Activated T-cell treated with anti-CD3 and anti-CD28 coated beads, Interleukin-2, amount 50 U/mL, for 48 hours (primary cell): ENCODE results near the gene PON1.

Experiments
- DNase-seq, 2 experiments: peaks; one replicate each; pipeline ENCODE4 v3.0.0-alpha.2; 2020

The PON1 gene

GRCh38 chr7:95316588-95316987 is 7.7 kb downstream of the PON1 start:
- DNase-seq = no peak

- no peak for DNase-seq
Observed at GRCh38 chr7:95312561-95312960, 11.8 kb downstream of the PON1 start.

- no peak for DNase-seq
Observed at GRCh38 chr7:95311389-95311788, 12.9 kb downstream of the PON1 start.

- DNase-seq = no peak
Observed at GRCh38 chr7:95309951-95310350, 14.4 kb downstream of the PON1 start.

GRCh38 chr7:95304990-95305389 is 19.3 kb downstream of the PON1 start:
- DNase-seq = no peak

GRCh38 chr7:95303013-95303905 is 21.1 kb downstream of the PON1 start:
- no peak for DNase-seq

- DNase-seq = no peak
Observed at GRCh38 chr7:95298091-95298490, 26.2 kb downstream of the PON1 start.

GRCh38 chr7:95297041-95297440 is 27.3 kb downstream of the PON1 start:
- no peak for DNase-seq

GRCh38 chr7:95296456-95296855 is 27.9 kb downstream of the PON1 start:
- no peak for DNase-seq

- no peak for DNase-seq
Observed at GRCh38 chr7:95295397-95295796, 28.9 kb downstream of the PON1 start.

GRCh38 chr7:95290166-95290830 is 34.0 kb downstream of the PON1 start:
- DNase-seq = no peak

- DNase-seq = no peak
Observed at GRCh38 chr7:95286096-95286495, 38.2 kb downstream of the PON1 start.

GRCh38 chr7:95279417-95279816 is 44.9 kb downstream of the PON1 start:
- DNase-seq = no peak

- DNase-seq = no peak
Observed at GRCh38 chr7:95276114-95276513, 48.2 kb downstream of the PON1 start.

- DNase-seq = no peak
Observed at GRCh38 chr7:95269640-95270039, 54.7 kb downstream of the PON1 start.

- no peak for DNase-seq
Observed at GRCh38 chr7:95267754-95268153, 56.6 kb downstream of the PON1 start.

- DNase-seq = no peak
Observed at GRCh38 chr7:95265634-95266033, 58.7 kb downstream of the PON1 start.

- DNase-seq = no peak
Observed at GRCh38 chr7:95264363-95264891, 59.9 kb downstream of the PON1 start.

GRCh38 chr7:95263785-95264362 is 60.5 kb downstream of the PON1 start:
- DNase-seq = no peak

GRCh38 chr7:95262875-95263274 is 61.5 kb downstream of the PON1 start:
- DNase-seq = no peak

- DNase-seq = no peak
Observed at GRCh38 chr7:95261895-95262415, 62.4 kb downstream of the PON1 start.

- DNase-seq = no peak
Observed at GRCh38 chr7:95255691-95256090, 68.6 kb downstream of the PON1 start.

GRCh38 chr7:95253986-95254385 is 70.3 kb downstream of the PON1 start:
- DNase-seq = no peak

GRCh38 chr7:95251966-95252365 is 72.4 kb downstream of the PON1 start:
- no peak for DNase-seq
